Measurements from ENCODE around the gene CPLANE2.
"Not testable (repeated sequence)": the region's sequence is repeated elsewhere in the genome, so short reads cannot be mapped to it uniquely, and the experiment has no call there.

The CPLANE2 gene

GRCh38 chr1:16202281-16203210, 34.4 kb downstream of the CPLANE2 start:
- TF ChIP-seq CTCF (conservative IDR thresholded peaks at IDR 0.05) (no peak), ZFX (IDR thresholded peaks at IDR 0.05) (no peak)
- H3K27ac ChIP-seq: no peak overlapping the region

GRCh38 chr1:16199700-16200099, 37.3 kb downstream of the CPLANE2 start:
- no peak overlapping the region for H3K27ac ChIP-seq
- TF ChIP-seq ZFX (IDR thresholded peaks at IDR 0.05) (no peak), CTCF (conservative IDR thresholded peaks at IDR 0.05) (no peak)

GRCh38 chr1:16199157-16199501, 37.9 kb downstream of the CPLANE2 start:
- TF ChIP-seq ZFX (IDR thresholded peaks at IDR 0.05) (no peak), CTCF (conservative IDR thresholded peaks at IDR 0.05) (no peak)
- no peak overlapping the region for H3K27ac ChIP-seq

GRCh38 chr1:16198444-16199156, 38.4 kb downstream of the CPLANE2 start:
- H3K27ac ChIP-seq: no peak overlapping the region
- no peak for TF ChIP-seq CTCF (conservative IDR thresholded peaks at IDR 0.05)
- TF ChIP-seq ZFX (IDR thresholded peaks at IDR 0.05): no peak

- H3K27ac ChIP-seq: no peak overlapping the region
- TF ChIP-seq ZFX (IDR thresholded peaks at IDR 0.05): no peak
- TF ChIP-seq CTCF (conservative IDR thresholded peaks at IDR 0.05): no peak
Measured at GRCh38 chr1:16196874-16197273, 40.1 kb downstream of the CPLANE2 start.

GRCh38 chr1:16196139-16196538, 40.8 kb downstream of the CPLANE2 start:
- H3K27ac ChIP-seq: not testable (repeated sequence)

- no peak for TF ChIP-seq ZFX (IDR thresholded peaks at IDR 0.05)
- no peak for TF ChIP-seq CTCF (conservative IDR thresholded peaks at IDR 0.05)
- no peak overlapping the region for H3K27ac ChIP-seq
Measured at GRCh38 chr1:16195518-16195905, 41.5 kb downstream of the CPLANE2 start.
